H1 (cell line): ENCODE data around the gene ARHGEF28. TPM values are rescaled to one million over a fixed set of nuclear protein-coding genes. Genes with fewer than 3 reads are reported as not detected.

Experiments used
- CTCF ChIA-PET: fragments of 300-600 bp; sonication (Branson Sonifier 250); formaldehyde crosslinking; loops from one replicate; lab custom pipeline; 2021; ENCODE audit not compliant: partially characterized antibody; lab: Charles Lee
- POLR2A ChIA-PET: fragments of 300-600 bp; sonication (Branson Sonifier 250); formaldehyde crosslinking; loops from one replicate; lab custom pipeline; 2021; ENCODE audit warnings: inconsistent platforms; ENCODE audit not compliant: partially characterized antibody; lab: Charles Lee
- DNase-seq, 2 experiments: peaks; one replicate each; pipeline versions ENCODE4 v3.0.0 to v3.0.0-alpha.2; 2010 to 2022; ENCODE audit warnings: low spot score in 2 of 2, low read depth in 1 of 2, mixed read lengths in 1 of 2
- FAIRE-seq: peaks from 2 replicates; lab custom pipeline; 2011; peaks lifted over from hg19 to GRCh38; lab: Jason Lieb, UNC
- H2AFZ ChIP-seq: 2 replicates; pipeline ENCODE4 v1.8.1; 2012; ENCODE audit warnings: low read length, inconsistent platforms
- H2AK5ac ChIP-seq: 2 replicates; pipeline ENCODE4 v1.6.1; 2013; ENCODE audit warnings: low read depth, low read length
- H2BK120ac ChIP-seq: replicated peaks from 2 replicates; pipeline ENCODE3; 2013; ENCODE audit warnings: low read depth, low read length, inconsistent platforms
- H2BK12ac ChIP-seq: 2 replicates; pipeline ENCODE4 v1.6.1; 2013; ENCODE audit warnings: low read depth, low read length
- H2BK15ac ChIP-seq: 2 replicates; pipeline ENCODE4 v1.6.1; 2013; ENCODE audit warnings: low read length
- H2BK20ac ChIP-seq: 2 replicates; pipeline ENCODE4 v1.6.1; 2013; ENCODE audit warnings: low read length
- H2BK5ac ChIP-seq: 2 replicates; pipeline ENCODE4 v1.6.1; 2013; ENCODE audit warnings: low read depth, low read length
- H3K14ac ChIP-seq: 2 replicates; pipeline ENCODE4 v1.6.1; 2013; ENCODE audit warnings: inconsistent platforms; ENCODE audit not compliant: insufficient read length
- H3K18ac ChIP-seq: 2 replicates; pipeline ENCODE4 v1.6.1; 2013; ENCODE audit warnings: low read length; ENCODE audit errors: extremely low read depth
- H3K23ac ChIP-seq: 2 replicates; pipeline ENCODE4 v1.6.1; 2013; ENCODE audit warnings: inconsistent platforms; ENCODE audit not compliant: insufficient read length
- H3K23me2 ChIP-seq: 2 replicates; pipeline ENCODE4 v1.6.1; 2013; ENCODE audit warnings: low read depth, low read length
- H3K27ac ChIP-seq: 2 replicates; pipeline ENCODE4 v1.6.1; 2011; ENCODE audit warnings: low read depth, low read length, inconsistent platforms
- H3K27me3 ChIP-seq, 4 experiments: replicated peaks in 1 of 4; 1 replicate in 1 of 4; 2 replicates in 3 of 4; pipeline versions ENCODE4 v1.6.1 to v1.8.1; 2011 to 2013; ENCODE audit warnings: low read length in 3 of 4, mild to moderate bottlenecking in 3 of 4, inconsistent platforms in 2 of 4, mixed read lengths in 2 of 4, moderate library complexity in 1 of 4; ENCODE audit not compliant: control insufficient read depth in 3 of 4, insufficient read depth in 3 of 4; ENCODE audit errors: extremely low read depth in 1 of 4
- H3K36me3 ChIP-seq, 4 experiments: 2 replicates each; pipeline versions ENCODE4 v1.6.1 to v1.8.1; 2011 to 2013; ENCODE audit warnings: mild to moderate bottlenecking in 4 of 4, low read length in 3 of 4, moderate library complexity in 2 of 4, control low read depth in 1 of 4, inconsistent platforms in 1 of 4; ENCODE audit not compliant: insufficient read depth in 4 of 4, control insufficient read depth in 2 of 4
- H3K4ac ChIP-seq: replicated peaks from 2 replicates; pipeline ENCODE3; 2013; ENCODE audit warnings: low read length, low read depth, mixed read lengths, inconsistent platforms; ENCODE audit not compliant: insufficient read length
- H3K4me1 ChIP-seq, 4 experiments: replicated peaks in 1 of 4; 1 replicate in 1 of 4; 2 replicates in 3 of 4; pipeline versions ENCODE4 v1.6.1 to v1.8.1; 2011 to 2013; ENCODE audit warnings: low read length in 3 of 4, inconsistent platforms in 2 of 4, mixed read lengths in 1 of 4; ENCODE audit not compliant: insufficient read depth in 4 of 4, control insufficient read depth in 3 of 4
- H3K4me2 ChIP-seq, 2 experiments: 2 replicates each; pipeline versions ENCODE4 v1.6.1 to v1.8.1; 2011 to 2013; ENCODE audit warnings: low read depth in 2 of 2, low read length in 2 of 2, control low read depth in 1 of 2, inconsistent platforms in 1 of 2, mild to moderate bottlenecking in 1 of 2; ENCODE audit not compliant: insufficient read depth in 1 of 2
- H3K4me3 ChIP-seq, 4 experiments: fragments of 200-600, 300-600 bp in 1 of 4; sonication (generic), shearing (Covaris generic), sonication (Bioruptor Twin) in 1 of 4; 2 replicates each; pipeline versions ENCODE4 v1.5.1 to v1.8.1; 2011 to 2016; ENCODE audit warnings: low read length in 4 of 4, low read depth in 3 of 4, control low read depth in 2 of 4, inconsistent platforms in 2 of 4, mild to moderate bottlenecking in 2 of 4, mixed read lengths in 1 of 4, moderate library complexity in 1 of 4; ENCODE audit not compliant: insufficient read depth in 2 of 4; ENCODE audit errors: extremely low read depth in 1 of 4
- H3K56ac ChIP-seq: replicated peaks from 2 replicates; pipeline ENCODE3; 2013; ENCODE audit warnings: low read depth, mild to moderate bottlenecking, mixed read lengths, low read length, inconsistent platforms; ENCODE audit not compliant: insufficient read length
- H3K79me1 ChIP-seq: 2 replicates; pipeline ENCODE4 v1.6.1; 2013; ENCODE audit warnings: low read depth, low read length, control low read depth
- H3K79me2 ChIP-seq, 2 experiments: 2 replicates each; pipeline versions ENCODE4 v1.6.1 to v1.8.1; 2012 to 2013; ENCODE audit warnings: low read length in 2 of 2, mild to moderate bottlenecking in 2 of 2, inconsistent platforms in 1 of 2; ENCODE audit not compliant: insufficient read depth in 2 of 2, control insufficient read depth in 1 of 2
- H3K9ac ChIP-seq, 4 experiments: replicated peaks in 1 of 4; 1 replicate in 1 of 4; 2 replicates in 3 of 4; pipeline versions ENCODE4 v1.6.1 to v1.8.1; 2011 to 2013; ENCODE audit warnings: low read depth in 3 of 4, low read length in 3 of 4, control low read depth in 2 of 4, mild to moderate bottlenecking in 2 of 4, moderate library complexity in 2 of 4, inconsistent platforms in 1 of 4; ENCODE audit errors: extremely low read depth in 1 of 4
- H3K9me3 ChIP-seq, 2 experiments: 2 replicates each; pipeline versions ENCODE4 v1.6.1 to v1.8.1; 2012 to 2013; ENCODE audit warnings: mild to moderate bottlenecking in 2 of 2, moderate library complexity in 2 of 2, control low read depth in 1 of 2, inconsistent platforms in 1 of 2, low read depth in 1 of 2, low read length in 1 of 2, mixed read lengths in 1 of 2; ENCODE audit not compliant: insufficient read depth in 2 of 2
- H4K20me1 ChIP-seq, 2 experiments: replicated peaks in 1 of 2; 2 replicates each; pipeline versions ENCODE3 to v1.8.1; 2011 to 2013; ENCODE audit warnings: inconsistent platforms in 2 of 2, low read length in 2 of 2, mild to moderate bottlenecking in 1 of 2; ENCODE audit not compliant: insufficient read depth in 2 of 2, control insufficient read depth in 1 of 2
- H4K5ac ChIP-seq: 2 replicates; pipeline ENCODE4 v1.6.1; 2013; ENCODE audit warnings: low read length, low read depth, mixed read lengths, inconsistent platforms; ENCODE audit not compliant: insufficient read length
- H4K8ac ChIP-seq: 2 replicates; pipeline ENCODE4 v1.8.0; 2013; ENCODE audit warnings: mild to moderate bottlenecking, moderate library complexity, low read length, inconsistent platforms; ENCODE audit not compliant: insufficient read depth; ENCODE audit errors: extremely low read depth
- H4K91ac ChIP-seq: replicated peaks from 2 replicates; pipeline ENCODE3; 2013; ENCODE audit warnings: low read length, mixed read lengths, inconsistent platforms; ENCODE audit not compliant: insufficient read length
- HDAC6 ChIP-seq: IDR thresholded peaks from one replicate; pipeline ENCODE4 v1.7.1; 2012; ENCODE audit warnings: low read depth, mild to moderate bottlenecking, inconsistent platforms, low read length, moderate library complexity
- TCF12 ChIP-seq: IDR thresholded peaks from 2 replicates; pipeline ENCODE4 v1.6.1; 2011; ENCODE audit warnings: low read depth, mild to moderate bottlenecking, low read length
- WGBS, 2 experiments: shearing (Covaris generic) in 1 of 2; methylation state at CpG; one replicate each; pipeline versions ENCODE4 v1.1.6 to v1.1.7; 2013 to 2015; ENCODE audit warnings: low lambda C conversion rate in 2 of 2, mixed read lengths in 2 of 2, inconsistent platforms in 1 of 2, low coverage in 1 of 2, missing lambda C conversion rate in 1 of 2; ENCODE audit not compliant: insufficient replicate concordance in 2 of 2, insufficient coverage in 1 of 2, insufficient read length in 1 of 2; ENCODE audit errors: extremely low coverage in 1 of 2, missing lambda C conversion rate in 1 of 2; 5-methylcytosine and 5-hydroxymethylcytosine counted together
- polyA plus RNA-seq, 7 experiments: library from polyadenylated mRNA; depleted of rRNA in 3 of 7; stranded (reverse) in 5 of 7; unstranded in 2 of 7; fragments of >200 nt in 5 of 7; fragments of 200-250 nt in 2 of 7; gene quantifications; 1 replicate in 5 of 7; 2 replicates in 1 of 7; 4 replicates in 1 of 7; pipeline versions ENCODE4 v1.2.1 to v1.2.3, GENCODE V29; 2011 to 2013; ENCODE audit warnings: missing spikeins in 2 of 7, mixed read lengths in 2 of 7
- total RNA-seq: library from RNA; stranded (reverse); fragmentation: NEBNext Ultra II Directional; extraction: Animal tissue kit (Norgen Biotek cat#: 25700); gene quantifications from 2 replicates; pipeline ENCODE4 v1.2.1, GENCODE V29; 2021
- TF ChIP-seq, protein P1 (sequence below), 3 experiments: IDR thresholded peaks; 1 replicate in 2 of 3; 2 replicates in 1 of 3; pipeline versions ENCODE4 v1.5.1 to v1.6.1; 2011; ENCODE audit warnings: low read length in 3 of 3, mild to moderate bottlenecking in 3 of 3, inconsistent platforms in 2 of 3, low read depth in 1 of 3, moderate library complexity in 1 of 3; ENCODE audit not compliant: insufficient read depth in 1 of 3; ENCODE audit errors: control extremely low read depth in 1 of 3

The ARHGEF28 gene
- total and polyA plus RNA-seq, 2 of the 8 experiments (the other 6 are each of a cell fraction or from before 2014, with no cell fraction given) = 0.33 to 1.0 TPM

DNA sequence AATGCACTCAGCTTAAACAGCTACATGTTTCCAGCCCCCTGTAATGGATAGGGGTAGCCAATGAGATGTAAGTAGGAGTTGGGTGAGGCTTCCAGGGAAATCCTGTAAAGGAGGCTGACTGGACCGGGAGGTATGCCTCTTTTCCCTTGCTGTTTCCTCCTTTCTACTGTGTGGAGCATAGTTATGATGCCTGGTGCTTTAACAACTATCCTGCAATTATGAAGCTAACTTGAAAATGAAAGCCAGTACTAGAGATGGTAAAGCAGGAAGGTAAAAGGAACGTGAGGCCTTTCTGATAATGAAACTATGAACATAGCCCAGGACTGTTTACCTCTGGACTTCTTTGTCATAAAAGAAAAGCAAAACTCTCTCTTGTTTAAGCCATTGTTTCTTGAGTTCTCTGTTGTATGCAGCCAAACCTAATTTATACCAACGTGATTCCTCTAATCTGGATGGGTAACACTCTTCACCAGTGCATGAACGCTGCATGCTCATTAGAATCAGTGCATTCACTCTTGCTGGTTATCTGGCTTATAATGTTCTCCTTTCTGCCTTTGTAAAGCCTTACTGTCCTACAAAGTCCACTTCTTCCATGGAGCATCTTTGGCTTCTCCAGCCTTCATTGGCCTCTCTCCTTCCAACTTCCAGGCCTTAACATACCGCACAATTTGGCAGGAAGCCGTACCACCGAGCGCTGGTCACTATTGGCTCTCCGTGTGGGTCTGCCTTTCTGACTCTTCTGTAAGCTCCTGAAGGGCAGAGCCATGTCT lies 8.3 kb upstream of the ARHGEF28 start:
- POLR2A ChIA-PET = no interaction called here
- no peak for FAIRE-seq

More for the DNA sequence above, 8.3 kb upstream of the ARHGEF28 start:
- Histone ChIP-seq H3K36me3 (no peaks in the 10 kb centered on the region), H3K4me2 (no peak overlapping the region), H3K18ac (no peak overlapping the region), H2BK20ac (no peak overlapping the region), H3K4me3 (no peak overlapping the region), H2BK12ac (no peak overlapping the region), H3K56ac (no peak overlapping the region), H2AK5ac (no peak overlapping the region), H3K4ac (no peak overlapping the region), H2AFZ (peak overlapping the region; percentile 34; the same call in 1 of the 2 replicates), H4K8ac (no peak overlapping the region), H2BK15ac (no peak overlapping the region), H3K4me1 (0 out of 7 replicates have a peak, but pooled peaks cover 0 to 3% (median 0%) of the 10 kb centered on the region in 4 experiments), H4K91ac (no peak overlapping the region), H3K9ac (no peak overlapping the region), H4K5ac (no peak overlapping the region), H2BK5ac (no peak overlapping the region), H4K20me1 (no peaks in the 10 kb centered on the region), H2BK120ac (no peak overlapping the region), H3K23ac (no peak overlapping the region), H3K14ac (no peak overlapping the region), H3K23me2 (no peaks in the 10 kb centered on the region), H3K79me1 (no peaks in the 10 kb centered on the region), H3K27me3 (no peaks in the 10 kb centered on the region), H3K9me3 (no peaks in the 10 kb centered on the region), H3K27ac (no peak overlapping the region), H3K79me2 (no peaks in the 10 kb centered on the region)
- WGBS, 2 experiments = 94% methylated on average over 9 of the region's 9 CpGs; no CpG with 5 or more reads in 1 of the 2 experiments
- CTCF ChIA-PET = interaction anchor here (2.1 kb wide), 1 partner anchor 16 kb away, joined by 7 read pairs; no protein-coding TSS in a partner anchor
- no peak for DNase-seq
- TF ChIP-seq TCF12 (no peak), HDAC6 (no peak)
- TF ChIP-seq, protein P1, sequence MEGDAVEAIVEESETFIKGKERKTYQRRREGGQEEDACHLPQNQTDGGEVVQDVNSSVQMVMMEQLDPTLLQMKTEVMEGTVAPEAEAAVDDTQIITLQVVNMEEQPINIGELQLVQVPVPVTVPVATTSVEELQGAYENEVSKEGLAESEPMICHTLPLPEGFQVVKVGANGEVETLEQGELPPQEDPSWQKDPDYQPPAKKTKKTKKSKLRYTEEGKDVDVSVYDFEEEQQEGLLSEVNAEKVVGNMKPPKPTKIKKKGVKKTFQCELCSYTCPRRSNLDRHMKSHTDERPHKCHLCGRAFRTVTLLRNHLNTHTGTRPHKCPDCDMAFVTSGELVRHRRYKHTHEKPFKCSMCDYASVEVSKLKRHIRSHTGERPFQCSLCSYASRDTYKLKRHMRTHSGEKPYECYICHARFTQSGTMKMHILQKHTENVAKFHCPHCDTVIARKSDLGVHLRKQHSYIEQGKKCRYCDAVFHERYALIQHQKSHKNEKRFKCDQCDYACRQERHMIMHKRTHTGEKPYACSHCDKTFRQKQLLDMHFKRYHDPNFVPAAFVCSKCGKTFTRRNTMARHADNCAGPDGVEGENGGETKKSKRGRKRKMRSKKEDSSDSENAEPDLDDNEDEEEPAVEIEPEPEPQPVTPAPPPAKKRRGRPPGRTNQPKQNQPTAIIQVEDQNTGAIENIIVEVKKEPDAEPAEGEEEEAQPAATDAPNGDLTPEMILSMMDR (IDR thresholded peaks at IDR 0.05; ENCODE audit: control extremely low read depth in 1 of 3, insufficient read depth in 1 of 3, low read depth in 1 of 3, low read length in 3 of 3) = no peak
